Spleen (tissue), 7 donors: ENCODE data around the gene COL19A1.

Source experiments
- CTCF ChIP-seq, 11 experiments: fragments of 200-600 bp in 7 of 11; fragments of 450-650 bp in 4 of 11; sonication (generic) in 4 of 11; IDR thresholded peaks in 8 of 11; conservative IDR thresholded peaks in 3 of 11; 1 replicate in 7 of 11; 2 replicates in 4 of 11; pipeline versions ENCODE4 v1.4.0 to v1.8.0; 2016 to 2021; ENCODE audit warnings: antibody characterized with exemption in 11 of 11, inconsistent platforms in 4 of 11, mild to moderate bottlenecking in 1 of 11
- POLR2A ChIP-seq, 3 donors: fragments of 450-650 bp; IDR thresholded peaks; one replicate each; pipeline ENCODE4 v1.5.1; 2017; ENCODE audit warnings: antibody characterized with exemption in 3 of 3, mild to moderate bottlenecking in 1 of 3
- POLR2AphosphoS5 ChIP-seq, 3 donors: sonication (generic); formaldehyde crosslinking; IDR thresholded peaks; one replicate each; pipeline ENCODE4 v1.5.1; 2017; ENCODE audit warnings: antibody characterized with exemption in 3 of 3
- donor health status: DM: no; HTN: no; CAD: no; lungs with moderate emphysema.
- donor health status: DM: no; HTN: no; CAD: no.
- donor health status: DM: no; HTN: no; CAD: no.

DNA sequence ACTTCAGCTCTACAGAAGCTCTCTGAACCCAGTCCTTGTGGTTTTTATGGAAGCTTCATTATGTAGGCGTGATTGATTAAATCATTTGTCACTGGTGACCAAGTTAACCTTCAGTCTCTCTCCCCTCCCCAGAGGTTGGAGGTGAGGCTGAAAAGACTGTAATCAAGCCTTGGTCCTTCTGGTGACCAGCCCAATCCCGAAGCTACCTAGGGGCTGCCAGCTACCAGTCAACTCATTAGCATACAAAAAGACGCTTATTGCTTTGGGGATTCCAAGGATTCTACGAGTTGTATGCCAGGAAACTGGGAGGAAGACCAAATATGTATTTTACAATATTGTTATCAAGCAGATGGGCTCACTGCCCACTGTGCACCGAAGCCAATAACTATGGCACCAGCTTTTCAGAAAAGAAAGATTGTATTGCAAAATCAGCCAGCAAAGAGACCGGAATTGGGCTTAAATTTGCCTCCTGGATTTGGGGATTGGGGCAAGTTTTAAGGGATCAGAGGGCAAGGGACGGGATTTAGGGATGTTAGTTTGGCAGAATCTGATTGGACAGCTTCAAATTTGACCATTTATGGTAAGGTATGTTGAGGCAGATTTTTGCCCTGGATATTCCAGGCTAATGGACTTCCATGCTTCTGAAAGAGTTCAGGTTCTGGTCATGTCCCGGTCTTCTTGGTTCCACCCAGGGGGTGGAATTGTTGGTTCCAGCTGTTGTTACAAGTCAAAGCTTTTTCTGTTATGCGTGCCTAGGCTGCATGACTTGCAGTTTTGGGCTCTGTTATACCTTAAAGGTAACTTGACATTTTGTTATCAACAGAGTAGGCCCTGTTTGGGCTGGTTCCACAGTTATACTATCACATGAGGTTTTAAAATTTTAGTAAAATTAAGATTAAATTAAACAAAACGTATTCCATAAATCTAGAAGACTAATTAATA, 269.1 kb downstream of the COL19A1 start:
- TF ChIP-seq POLR2A (IDR thresholded peaks at IDR 0.05) = no peak
- no peak for TF ChIP-seq CTCF (IDR thresholded peaks at IDR 0.05 in 8 of 11, conservative IDR thresholded peaks at IDR 0.05 in 3 of 11)
- TF ChIP-seq POLR2AphosphoS5 (IDR thresholded peaks at IDR 0.05) = no peak
